ENCODE results near the gene PLEKHA5.
A peak's percentile ranks its signal among the peaks of the same experiment; 100 is the strongest.

PLEKHA5 gene

GRCh38 chr12:19220852-19221466 lies 91.4 kb downstream of the PLEKHA5 start:
- peaks cover 11% of the 10 kb centered on the region for H3K79me1 ChIP-seq (replicated peaks; ENCODE audit: low read length, poor library complexity, severe bottlenecking)
- no peaks in the 10 kb centered on the region for H3K36me3 ChIP-seq (ENCODE audit: control insufficient read depth in 1 of 2, insufficient read depth in 2 of 2, low read depth in 1 of 2, low read length in 2 of 2)
- H2AFZ ChIP-seq (ENCODE audit: low read depth, low read length) = no peak overlapping the region
- WGBS = 97% methylated on average over 2 of the region's 2 CpGs
- H2BK12ac ChIP-seq (ENCODE audit: low read length in 2 of 2) = no peak overlapping the region
- peak overlapping the region in 1 of 2 experiments; percentile 49 for H3K4me3 ChIP-seq (ENCODE audit: insufficient read depth in 1 of 2, low read depth in 1 of 2, low read length in 2 of 2)
- H3K27ac ChIP-seq (ENCODE audit: low read length, poor library complexity, severe bottlenecking) = peak overlapping the region; percentile 97
- H4K8ac ChIP-seq (ENCODE audit: low read length) = no peak overlapping the region
- H2BK120ac ChIP-seq (ENCODE audit: low read depth, low read length) = no peak overlapping the region
- no peak overlapping the region for H3K4me2 ChIP-seq (ENCODE audit: low read length, poor library complexity, severe bottlenecking)
- H3K9me3 ChIP-seq (ENCODE audit: control insufficient read depth, low read length) = no peaks in the 10 kb centered on the region
- H4K91ac ChIP-seq (ENCODE audit: low read length) = no peak overlapping the region
- H3K9ac ChIP-seq (ENCODE audit: low read length) = peak overlapping the region; percentile 47
- no peak overlapping the region for H2BK5ac ChIP-seq (ENCODE audit: low read depth, low read length, poor library complexity, severe bottlenecking)
- no peak overlapping the region for H3K4ac ChIP-seq (ENCODE audit: low read depth in 1 of 2, low read length in 2 of 2)
- no peak overlapping the region for H3K23ac ChIP-seq (ENCODE audit: low read length in 2 of 2)
- peaks cover 2% of the 10 kb centered on the region for H3K4me1 ChIP-seq (ENCODE audit: control insufficient read depth, insufficient read depth, low read depth, low read length)
- H3K27me3 ChIP-seq (ENCODE audit: control insufficient read depth in 1 of 2, insufficient read depth in 1 of 2, low read length in 2 of 2) = no peaks in the 10 kb centered on the region
- no peak overlapping the region for H2BK15ac ChIP-seq (ENCODE audit: low read depth, poor library complexity, severe bottlenecking)
- peak overlapping the region; percentile 95 for H2AK5ac ChIP-seq (ENCODE audit: low read length, severe bottlenecking)
- H3K18ac ChIP-seq (ENCODE audit: low read depth in 1 of 2, low read length in 2 of 2) = no peak overlapping the region
- DNase-seq = no peak
- H3K14ac ChIP-seq (ENCODE audit: low read length in 2 of 2) = no peak overlapping the region

- Histone ChIP-seq H2BK12ac (ENCODE audit: low read length in 2 of 2) (no peak overlapping the region), H2AK5ac (ENCODE audit: low read length, severe bottlenecking) (no peak overlapping the region), H2AFZ (ENCODE audit: low read depth, low read length) (no peak overlapping the region), H3K9ac (ENCODE audit: low read length) (peak overlapping the region; percentile 59), H3K4me2 (ENCODE audit: low read length, poor library complexity, severe bottlenecking) (peak overlapping the region; percentile 28), H3K4me3 (ENCODE audit: insufficient read depth in 1 of 2, low read depth in 1 of 2, low read length in 2 of 2) (no peak overlapping the region), H3K23ac (ENCODE audit: low read length in 2 of 2) (no peak overlapping the region), H3K27ac (ENCODE audit: low read length, poor library complexity, severe bottlenecking) (peak overlapping the region; percentile 97), H3K79me1 (replicated peaks; ENCODE audit: low read length, poor library complexity, severe bottlenecking) (peaks cover 8% of the 10 kb centered on the region), H2BK15ac (ENCODE audit: low read depth, poor library complexity, severe bottlenecking) (no peak overlapping the region), H3K9me3 (ENCODE audit: control insufficient read depth, low read length) (no peaks in the 10 kb centered on the region), H2BK120ac (ENCODE audit: low read depth, low read length) (no peak overlapping the region), H3K27me3 (ENCODE audit: control insufficient read depth in 1 of 2, insufficient read depth in 1 of 2, low read length in 2 of 2) (no peaks in the 10 kb centered on the region), H3K36me3 (ENCODE audit: control insufficient read depth in 1 of 2, insufficient read depth in 2 of 2, low read depth in 1 of 2, low read length in 2 of 2) (no peaks in the 10 kb centered on the region), H3K18ac (ENCODE audit: low read depth in 1 of 2, low read length in 2 of 2) (peak overlapping the region in 1 of 2 experiments; percentile 43), H3K14ac (ENCODE audit: low read length in 2 of 2) (no peak overlapping the region), H3K4ac (ENCODE audit: low read depth in 1 of 2, low read length in 2 of 2) (no peak overlapping the region), H4K91ac (ENCODE audit: low read length) (no peak overlapping the region), H4K8ac (ENCODE audit: low read length) (no peak overlapping the region), H3K4me1 (ENCODE audit: control insufficient read depth, insufficient read depth, low read depth, low read length) (peaks cover 2% of the 10 kb centered on the region), H2BK5ac (ENCODE audit: low read depth, low read length, poor library complexity, severe bottlenecking) (no peak overlapping the region)
- DNase-seq = no peak
- WGBS = 96% methylated on average over 3 of the region's 3 CpGs
Measured at GRCh38 chr12:19222558-19222957, 93.0 kb downstream of the PLEKHA5 start.

GRCh38 chr12:19223018-19223417 lies 93.5 kb downstream of the PLEKHA5 start:
- DNase-seq = no peak
- Histone ChIP-seq H3K18ac (ENCODE audit: low read depth in 1 of 2, low read length in 2 of 2) (peak overlapping the region in 1 of 2 experiments; percentile 52), H2BK12ac (ENCODE audit: low read length in 2 of 2) (no peak overlapping the region), H3K9me3 (ENCODE audit: control insufficient read depth, low read length) (no peaks in the 10 kb centered on the region), H3K79me1 (replicated peaks; ENCODE audit: low read length, poor library complexity, severe bottlenecking) (peaks cover 7% of the 10 kb centered on the region), H4K91ac (ENCODE audit: low read length) (no peak overlapping the region), H3K14ac (ENCODE audit: low read length in 2 of 2) (no peak overlapping the region), H2AFZ (ENCODE audit: low read depth, low read length) (no peak overlapping the region), H3K27ac (ENCODE audit: low read length, poor library complexity, severe bottlenecking) (peak overlapping the region; percentile 97), H3K4me3 (ENCODE audit: insufficient read depth in 1 of 2, low read depth in 1 of 2, low read length in 2 of 2) (no peak overlapping the region), H3K23ac (ENCODE audit: low read length in 2 of 2) (no peak overlapping the region), H2BK15ac (ENCODE audit: low read depth, poor library complexity, severe bottlenecking) (no peak overlapping the region), H2AK5ac (ENCODE audit: low read length, severe bottlenecking) (peak overlapping the region; percentile 99), H3K9ac (ENCODE audit: low read length) (peak overlapping the region; percentile 59), H3K4me2 (ENCODE audit: low read length, poor library complexity, severe bottlenecking) (no peak overlapping the region), H2BK5ac (ENCODE audit: low read depth, low read length, poor library complexity, severe bottlenecking) (peak overlapping the region; percentile 90), H2BK120ac (ENCODE audit: low read depth, low read length) (no peak overlapping the region), H3K4ac (ENCODE audit: low read depth in 1 of 2, low read length in 2 of 2) (no peak overlapping the region), H3K36me3 (ENCODE audit: control insufficient read depth in 1 of 2, insufficient read depth in 2 of 2, low read depth in 1 of 2, low read length in 2 of 2) (no peaks in the 10 kb centered on the region), H3K27me3 (ENCODE audit: control insufficient read depth in 1 of 2, insufficient read depth in 1 of 2, low read length in 2 of 2) (no peaks in the 10 kb centered on the region), H4K8ac (ENCODE audit: low read length) (no peak overlapping the region), H3K4me1 (ENCODE audit: control insufficient read depth, insufficient read depth, low read depth, low read length) (peaks cover 2% of the 10 kb centered on the region)
- 94% methylated on average over 2 of the region's 3 CpGs for WGBS

- H3K18ac ChIP-seq (ENCODE audit: low read depth in 1 of 2, low read length in 2 of 2) = no peak overlapping the region
- H3K27ac ChIP-seq (ENCODE audit: low read length, poor library complexity, severe bottlenecking) = peak overlapping the region; percentile 69
- WGBS = no CpG with 5 or more reads among the region's 1 CpG
- H3K4me3 ChIP-seq (ENCODE audit: insufficient read depth in 1 of 2, low read depth in 1 of 2, low read length in 2 of 2) = no peak overlapping the region
- H3K27me3 ChIP-seq (ENCODE audit: control insufficient read depth in 1 of 2, insufficient read depth in 1 of 2, low read length in 2 of 2) = no peaks in the 10 kb centered on the region
- no peak overlapping the region for H2AK5ac ChIP-seq (ENCODE audit: low read length, severe bottlenecking)
- no peak overlapping the region for H2AFZ ChIP-seq (ENCODE audit: low read depth, low read length)
- H3K79me1 ChIP-seq (replicated peaks; ENCODE audit: low read length, poor library complexity, severe bottlenecking) = peaks cover 7% of the 10 kb centered on the region
- H3K36me3 ChIP-seq (ENCODE audit: control insufficient read depth in 1 of 2, insufficient read depth in 2 of 2, low read depth in 1 of 2, low read length in 2 of 2) = no peaks in the 10 kb centered on the region
- no peak overlapping the region for H2BK5ac ChIP-seq (ENCODE audit: low read depth, low read length, poor library complexity, severe bottlenecking)
- H3K23ac ChIP-seq (ENCODE audit: low read length in 2 of 2) = no peak overlapping the region
- H2BK12ac ChIP-seq (ENCODE audit: low read length in 2 of 2) = no peak overlapping the region
- no peak overlapping the region for H4K8ac ChIP-seq (ENCODE audit: low read length)
- H2BK15ac ChIP-seq (ENCODE audit: low read depth, poor library complexity, severe bottlenecking) = no peak overlapping the region
- no peak overlapping the region for H3K14ac ChIP-seq (ENCODE audit: low read length in 2 of 2)
- no peaks in the 10 kb centered on the region for H3K9me3 ChIP-seq (ENCODE audit: control insufficient read depth, low read length)
- H2BK120ac ChIP-seq (ENCODE audit: low read depth, low read length) = no peak overlapping the region
- peak overlapping the region; percentile 59 for H3K9ac ChIP-seq (ENCODE audit: low read length)
- H3K4me2 ChIP-seq (ENCODE audit: low read length, poor library complexity, severe bottlenecking) = peak overlapping the region; percentile 39
- DNase-seq = peak; percentile 44
- no peak overlapping the region for H3K4ac ChIP-seq (ENCODE audit: low read depth in 1 of 2, low read length in 2 of 2)
- H3K4me1 ChIP-seq (ENCODE audit: control insufficient read depth, insufficient read depth, low read depth, low read length) = peaks cover 2% of the 10 kb centered on the region
- H4K91ac ChIP-seq (ENCODE audit: low read length) = no peak overlapping the region
Measured at GRCh38 chr12:19223695-19224094, 94.2 kb downstream of the PLEKHA5 start.

Measured in mesenchymal stem cell (in vitro differentiated cells and primary cell).